ENCODE measurements around the gene FBXW4.

- TF ChIP-seq CTCF (IDR thresholded peaks at IDR 0.05; ENCODE audit: insufficient read depth, low read depth, low read length) (no peak), EZH2 (IDR thresholded peaks at IDR 0.05; ENCODE audit: insufficient read depth, low read length) (no peak)
These were observed 1.7 kb upstream of the FBXW4 start for GRCh38 chr10:101696632-101697031.

All from astrocyte (in vitro differentiated cells and primary cell).